ENCODE results near the gene SNRPD2.

DNA sequence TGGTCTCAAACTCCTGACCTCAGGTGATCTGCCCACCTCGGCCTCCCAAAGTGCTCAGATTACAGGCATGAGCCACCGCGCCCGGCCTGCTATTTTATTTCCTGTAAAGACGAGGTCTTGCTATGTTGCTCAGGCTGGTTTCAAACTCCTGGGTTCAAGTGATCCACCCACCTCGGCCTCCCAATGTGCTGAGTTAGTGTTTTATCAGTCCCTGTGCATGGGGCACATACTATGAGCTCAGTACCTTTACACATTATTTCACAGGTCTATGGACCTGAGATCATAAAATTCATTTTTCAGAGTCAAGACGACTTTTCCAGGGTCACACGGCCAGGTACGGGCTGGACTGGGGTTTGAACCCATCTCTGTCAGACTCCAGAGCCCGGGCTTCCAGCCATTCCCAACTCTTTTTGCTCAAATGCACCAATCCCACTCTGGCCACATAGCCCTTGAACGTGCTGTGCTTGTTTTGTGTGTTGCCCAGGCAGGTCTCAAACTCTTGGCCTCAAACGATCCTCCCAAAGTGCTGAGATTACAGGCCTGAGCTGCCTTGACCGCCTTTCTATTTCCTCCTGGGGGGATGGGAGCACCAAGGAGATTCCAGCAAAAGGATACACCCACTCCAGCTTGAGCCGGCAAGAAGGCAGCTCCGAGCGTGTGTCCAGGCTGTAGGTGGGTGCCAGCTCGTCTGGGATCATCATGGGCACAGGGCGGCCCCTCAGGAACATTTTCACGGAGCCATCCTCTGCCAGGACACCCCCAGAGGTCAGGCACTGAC, 53.7 kb downstream of the SNRPD2 start:
- TF ChIP-seq, protein P1, sequence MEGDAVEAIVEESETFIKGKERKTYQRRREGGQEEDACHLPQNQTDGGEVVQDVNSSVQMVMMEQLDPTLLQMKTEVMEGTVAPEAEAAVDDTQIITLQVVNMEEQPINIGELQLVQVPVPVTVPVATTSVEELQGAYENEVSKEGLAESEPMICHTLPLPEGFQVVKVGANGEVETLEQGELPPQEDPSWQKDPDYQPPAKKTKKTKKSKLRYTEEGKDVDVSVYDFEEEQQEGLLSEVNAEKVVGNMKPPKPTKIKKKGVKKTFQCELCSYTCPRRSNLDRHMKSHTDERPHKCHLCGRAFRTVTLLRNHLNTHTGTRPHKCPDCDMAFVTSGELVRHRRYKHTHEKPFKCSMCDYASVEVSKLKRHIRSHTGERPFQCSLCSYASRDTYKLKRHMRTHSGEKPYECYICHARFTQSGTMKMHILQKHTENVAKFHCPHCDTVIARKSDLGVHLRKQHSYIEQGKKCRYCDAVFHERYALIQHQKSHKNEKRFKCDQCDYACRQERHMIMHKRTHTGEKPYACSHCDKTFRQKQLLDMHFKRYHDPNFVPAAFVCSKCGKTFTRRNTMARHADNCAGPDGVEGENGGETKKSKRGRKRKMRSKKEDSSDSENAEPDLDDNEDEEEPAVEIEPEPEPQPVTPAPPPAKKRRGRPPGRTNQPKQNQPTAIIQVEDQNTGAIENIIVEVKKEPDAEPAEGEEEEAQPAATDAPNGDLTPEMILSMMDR (IDR thresholded peaks at IDR 0.05): no peak
- TF ChIP-seq EP300 (IDR thresholded peaks at IDR 0.05): no peak

Measured in ovary (tissue), 3 donors.